Suppressor macrophage (primary cell): ENCODE results near the gene LRRTM4.
"Not testable (repeated sequence)": the region's sequence is repeated elsewhere in the genome, so short reads cannot be mapped to it uniquely, and the experiment has no call there.

Experiments
- DNase-seq, 4 experiments: peaks; one replicate each; pipeline ENCODE4 v3.0.0-alpha.2; 2020 to 2022

LRRTM4 gene

DNA sequence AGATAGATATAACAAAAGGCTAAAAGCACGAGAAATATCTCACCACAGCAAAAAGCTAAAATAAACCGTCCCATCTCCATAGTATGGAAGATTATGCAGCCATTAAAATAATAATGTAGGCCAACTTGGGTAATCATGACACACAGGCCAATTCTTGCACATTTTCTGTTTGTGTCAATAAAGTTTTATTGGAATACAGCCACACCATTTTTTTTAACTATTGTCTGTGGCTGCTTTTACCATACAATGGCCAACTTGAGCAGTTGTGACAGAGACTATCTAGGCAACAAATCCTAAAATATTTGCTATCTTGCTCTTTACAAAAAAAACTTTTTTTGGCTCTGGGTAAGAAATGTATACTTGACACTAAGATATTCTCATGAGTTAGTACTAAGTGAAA is 212.5 kb downstream of the LRRTM4 start:
- DNase-seq: no peak

- no peak for DNase-seq
Measured at GRCh38 chr2:77301441-77301840, 220.7 kb downstream of the LRRTM4 start.

DNA sequence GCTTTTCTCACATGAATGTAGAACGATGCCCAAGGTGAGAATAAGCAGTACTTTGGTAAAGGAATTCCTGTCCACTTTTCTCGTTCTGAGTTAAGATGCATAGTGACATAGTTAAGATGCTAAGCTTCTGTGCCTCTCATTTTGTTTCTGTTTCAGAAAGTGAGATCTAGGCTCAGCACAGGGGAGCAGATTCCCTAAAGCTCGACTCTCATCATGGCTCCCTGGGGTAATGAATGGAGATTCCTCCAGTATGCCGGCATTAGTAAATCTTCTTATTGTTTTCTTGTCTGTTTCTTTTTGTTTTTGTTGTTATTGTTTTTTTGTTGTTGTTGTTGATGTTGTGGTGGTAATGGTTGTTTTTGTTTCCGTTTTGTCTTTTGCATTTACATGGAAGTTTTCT is 225.4 kb downstream of the LRRTM4 start:
- DNase-seq: no peak

- DNase-seq: no peak
Measured at GRCh38 chr2:77294474-77294873, 227.7 kb downstream of the LRRTM4 start.

DNA sequence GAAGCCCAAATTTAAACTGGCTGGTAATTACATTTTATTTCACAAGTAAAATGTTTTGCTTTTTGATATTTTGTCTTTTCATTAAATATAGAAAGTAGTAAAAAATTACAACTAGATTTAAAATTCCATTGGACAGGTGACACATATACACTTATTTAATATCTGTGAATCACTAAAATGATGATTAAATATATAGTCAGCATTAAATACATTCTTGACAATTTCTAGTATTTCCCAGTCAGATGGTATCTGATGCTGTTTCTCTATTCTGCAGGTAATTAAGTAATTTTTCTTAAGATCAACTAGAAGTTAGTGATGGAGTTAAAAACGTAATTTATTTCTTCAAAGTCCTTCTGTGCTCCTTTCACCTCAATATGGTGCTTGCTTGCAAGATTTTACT is 237.8 kb downstream of the LRRTM4 start:
- no peak for DNase-seq

DNA sequence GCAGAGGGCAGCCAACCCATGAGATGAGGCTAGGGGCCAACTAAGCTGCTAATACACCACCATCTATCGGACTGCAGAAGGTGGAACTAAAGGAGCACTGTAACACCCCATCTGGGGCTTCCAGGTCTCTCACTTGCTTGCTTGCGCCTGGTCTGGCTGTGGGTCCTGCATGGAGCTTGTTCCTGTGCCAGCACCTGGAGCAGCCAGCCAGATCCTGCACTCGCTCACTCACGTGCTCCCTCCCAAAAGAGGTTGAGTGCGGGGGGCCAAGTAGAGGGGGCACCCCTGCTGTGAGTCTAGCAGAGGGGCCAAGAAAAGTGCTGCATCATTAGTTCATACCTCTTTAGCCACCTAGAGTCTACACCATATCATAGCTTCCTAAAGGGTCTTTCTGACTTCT is 250.9 kb downstream of the LRRTM4 start:
- DNase-seq: no peak

- peak in 2 of 4 experiments; percentile 0 to 3 for DNase-seq
Measured at GRCh38 chr2:77270433-77270832, 251.7 kb downstream of the LRRTM4 start.

GRCh38 chr2:77268626-77269025 is 253.6 kb downstream of the LRRTM4 start:
- DNase-seq: no peak

GRCh38 chr2:77232909-77233425 is 289.2 kb downstream of the LRRTM4 start:
- DNase-seq: no peak

DNA sequence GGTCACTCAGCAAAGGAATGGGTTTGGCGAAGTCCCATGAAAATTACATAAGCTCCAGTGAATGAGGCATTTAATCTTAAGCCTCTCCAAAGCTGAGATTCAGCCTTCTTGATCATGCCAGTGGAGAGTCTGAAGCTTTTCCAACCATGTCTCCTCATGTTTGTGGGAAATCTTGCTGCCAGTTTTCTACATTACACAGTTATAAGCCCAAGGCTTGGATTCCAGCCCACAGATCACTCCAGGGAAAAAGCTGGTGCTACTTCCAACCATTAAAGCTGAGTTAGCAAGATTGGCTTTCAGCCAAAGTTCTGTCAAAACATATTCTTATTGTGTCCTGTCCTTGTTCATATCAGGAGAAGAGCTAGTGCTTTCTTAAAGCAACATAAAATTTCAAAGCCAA is 293.8 kb downstream of the LRRTM4 start:
- no peak for DNase-seq

DNA sequence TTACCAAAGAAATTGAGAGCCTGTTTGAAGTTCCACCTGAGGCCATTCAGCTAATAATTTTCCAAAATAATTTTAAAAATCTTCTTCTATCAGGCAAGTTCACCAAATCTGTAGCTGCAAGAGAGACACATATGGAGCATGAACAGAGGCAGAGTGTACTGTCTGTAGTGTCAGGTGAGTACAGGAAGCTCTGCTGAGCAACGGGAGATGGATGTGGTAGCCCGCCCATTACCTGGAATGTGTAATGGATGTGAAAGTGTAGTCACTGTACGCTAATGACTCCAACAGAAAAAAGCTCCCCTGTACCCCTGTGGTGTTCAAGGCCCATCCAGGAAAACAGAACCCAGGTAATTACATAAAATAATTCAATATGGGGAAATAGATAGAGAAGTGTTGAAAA is 311.5 kb downstream of the LRRTM4 start:
- no peak for DNase-seq

DNA sequence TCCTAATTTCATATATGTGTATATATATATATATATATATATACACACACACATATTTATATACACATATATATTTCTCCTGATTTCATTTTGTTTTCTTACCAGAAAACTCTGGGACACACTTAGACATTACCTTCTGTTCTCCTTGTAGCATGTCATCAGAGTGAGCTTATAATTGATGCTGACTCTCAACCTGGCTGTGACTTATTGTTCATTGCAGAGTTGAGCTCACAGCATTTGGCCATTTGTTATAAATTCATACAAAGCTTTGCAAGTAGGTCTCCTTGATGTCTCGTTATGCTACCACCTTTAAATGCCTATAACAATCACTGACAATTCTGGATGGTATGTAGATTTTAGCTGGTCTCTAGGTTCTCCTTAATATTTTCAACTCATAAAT is 314.8 kb downstream of the LRRTM4 start:
- DNase-seq: no peak

- no peak for DNase-seq
Measured at GRCh38 chr2:77201755-77202154, 320.4 kb downstream of the LRRTM4 start.

DNA sequence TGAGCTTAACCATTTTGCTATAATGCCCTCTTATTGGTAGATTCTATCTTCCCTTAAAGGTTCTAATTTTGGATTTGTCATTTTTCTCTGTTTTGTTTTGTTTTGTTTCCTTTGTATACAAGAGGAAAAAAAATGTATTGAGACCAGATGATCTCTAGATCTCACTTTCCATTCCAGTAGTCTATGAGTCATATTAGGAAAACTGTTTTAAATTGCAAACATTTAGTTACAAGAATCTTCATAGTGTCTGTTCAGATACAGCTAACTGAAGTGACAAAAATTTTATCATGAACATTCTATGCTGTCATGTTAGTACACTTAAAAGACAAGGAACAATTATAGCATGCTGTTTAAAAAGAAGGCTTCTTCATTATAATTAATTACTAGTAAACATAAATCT is 322.8 kb downstream of the LRRTM4 start:
- no peak for DNase-seq

GRCh38 chr2:77193858-77194448 is 328.2 kb downstream of the LRRTM4 start:
- no peak for DNase-seq

- DNase-seq: no peak
Measured at GRCh38 chr2:77192811-77193289, 329.3 kb downstream of the LRRTM4 start.

DNA sequence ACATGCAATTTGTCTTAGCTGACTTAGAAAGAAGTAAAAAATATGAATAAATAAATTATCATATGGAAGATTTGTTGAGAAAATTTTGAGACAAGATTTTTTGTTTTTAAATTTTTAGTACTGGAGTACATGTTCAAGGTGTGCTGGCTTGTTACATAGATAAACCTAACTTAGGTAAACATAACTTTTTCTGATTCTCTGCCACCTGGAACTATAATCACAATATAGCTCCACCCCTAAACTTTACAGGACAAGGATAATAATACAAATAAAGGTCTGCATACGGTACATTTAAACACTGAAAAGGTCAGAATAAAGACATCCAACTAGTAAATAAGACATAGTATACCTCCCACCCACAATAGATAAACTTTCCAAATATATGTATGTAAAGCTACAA is 330.5 kb downstream of the LRRTM4 start:
- no peak for DNase-seq

GRCh38 chr2:77190721-77191346 is 331.3 kb downstream of the LRRTM4 start:
- DNase-seq: no peak

- DNase-seq: no peak
Measured at GRCh38 chr2:77185052-77185451, 337.1 kb downstream of the LRRTM4 start.

- DNase-seq: no peak
Measured at GRCh38 chr2:77179297-77179696, 342.9 kb downstream of the LRRTM4 start.

- DNase-seq: not testable (repeated sequence)
Measured at GRCh38 chr2:77175266-77175780, 346.9 kb downstream of the LRRTM4 start.

- DNase-seq: no peak
Measured at GRCh38 chr2:77169426-77169825, 352.8 kb downstream of the LRRTM4 start.

- DNase-seq: not testable (repeated sequence)
Measured at GRCh38 chr2:77164021-77164420, 358.2 kb downstream of the LRRTM4 start.

- no peak for DNase-seq
Measured at GRCh38 chr2:77161009-77161408, 361.2 kb downstream of the LRRTM4 start.
